ENCODE results near the gene UBXN7.

Gene UBXN7

DNA sequence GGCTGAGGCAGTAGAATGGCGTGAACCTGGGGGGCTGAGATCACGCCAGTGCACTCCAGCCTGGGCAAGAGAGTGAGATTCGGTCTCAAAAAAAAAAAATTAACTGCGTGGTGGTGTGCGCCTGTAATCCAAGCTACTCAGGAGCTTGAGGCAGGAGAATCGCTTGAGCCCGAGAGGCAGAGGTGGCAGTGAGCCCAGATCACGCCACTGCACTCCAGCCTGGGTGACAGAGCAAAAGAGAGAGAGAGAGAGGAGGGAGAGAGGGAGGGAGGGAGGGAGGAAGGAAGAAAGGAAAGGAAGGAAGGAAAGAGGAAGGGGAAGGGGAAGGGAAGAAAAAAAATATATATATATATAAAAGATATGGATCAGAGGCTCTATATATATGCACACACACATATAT lies 100.1 kb downstream of the UBXN7 start:
- no peak overlapping the region for H3K4me3 ChIP-seq (ENCODE audit: low read depth, low read length)
- TF ChIP-seq, protein P1, sequence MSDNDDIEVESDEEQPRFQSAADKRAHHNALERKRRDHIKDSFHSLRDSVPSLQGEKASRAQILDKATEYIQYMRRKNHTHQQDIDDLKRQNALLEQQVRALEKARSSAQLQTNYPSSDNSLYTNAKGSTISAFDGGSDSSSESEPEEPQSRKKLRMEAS (IDR thresholded peaks at IDR 0.05; ENCODE audit: low read depth, low read length): no peak
- TF ChIP-seq MYC (IDR thresholded peaks at IDR 0.05; ENCODE audit: low read depth, low read length): no peak
- TF ChIP-seq, protein P2, sequence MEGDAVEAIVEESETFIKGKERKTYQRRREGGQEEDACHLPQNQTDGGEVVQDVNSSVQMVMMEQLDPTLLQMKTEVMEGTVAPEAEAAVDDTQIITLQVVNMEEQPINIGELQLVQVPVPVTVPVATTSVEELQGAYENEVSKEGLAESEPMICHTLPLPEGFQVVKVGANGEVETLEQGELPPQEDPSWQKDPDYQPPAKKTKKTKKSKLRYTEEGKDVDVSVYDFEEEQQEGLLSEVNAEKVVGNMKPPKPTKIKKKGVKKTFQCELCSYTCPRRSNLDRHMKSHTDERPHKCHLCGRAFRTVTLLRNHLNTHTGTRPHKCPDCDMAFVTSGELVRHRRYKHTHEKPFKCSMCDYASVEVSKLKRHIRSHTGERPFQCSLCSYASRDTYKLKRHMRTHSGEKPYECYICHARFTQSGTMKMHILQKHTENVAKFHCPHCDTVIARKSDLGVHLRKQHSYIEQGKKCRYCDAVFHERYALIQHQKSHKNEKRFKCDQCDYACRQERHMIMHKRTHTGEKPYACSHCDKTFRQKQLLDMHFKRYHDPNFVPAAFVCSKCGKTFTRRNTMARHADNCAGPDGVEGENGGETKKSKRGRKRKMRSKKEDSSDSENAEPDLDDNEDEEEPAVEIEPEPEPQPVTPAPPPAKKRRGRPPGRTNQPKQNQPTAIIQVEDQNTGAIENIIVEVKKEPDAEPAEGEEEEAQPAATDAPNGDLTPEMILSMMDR (IDR thresholded peaks at IDR 0.05; ENCODE audit: low read depth, low read length): no peak
- TF ChIP-seq POLR2A (IDR thresholded peaks at IDR 0.05; ENCODE audit: extremely low read depth, insufficient read length): no peak
- no peak for DNase-seq (ENCODE audit: low read depth)

DNA sequence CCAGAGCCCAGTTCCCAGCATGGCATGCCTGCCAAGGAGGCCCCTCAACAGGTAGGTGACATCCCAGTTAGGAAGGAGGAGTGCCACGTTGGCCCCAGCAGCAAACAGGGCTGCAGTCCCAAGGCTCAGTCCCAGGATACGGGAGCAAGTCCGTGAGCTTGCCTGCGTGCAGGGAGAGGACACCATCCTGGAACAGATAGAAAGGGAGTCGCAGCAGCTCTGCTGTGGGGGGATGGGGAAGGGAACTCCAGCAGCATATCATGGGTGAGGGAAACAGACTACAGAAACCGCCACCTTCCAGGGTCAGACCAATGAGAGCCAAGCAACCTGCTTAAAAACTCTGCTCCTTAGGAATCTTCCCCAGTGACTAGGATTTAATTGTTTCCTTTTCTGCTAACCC lies 104.8 kb downstream of the UBXN7 start:
- no peak for TF ChIP-seq MYC (IDR thresholded peaks at IDR 0.05; ENCODE audit: low read depth, low read length)
- TF ChIP-seq, protein P1 (IDR thresholded peaks at IDR 0.05; ENCODE audit: low read depth, low read length): no peak
- TF ChIP-seq, protein P2 (IDR thresholded peaks at IDR 0.05; ENCODE audit: low read depth, low read length): no peak
- no peak for TF ChIP-seq POLR2A (IDR thresholded peaks at IDR 0.05; ENCODE audit: extremely low read depth, insufficient read length)
- no peak for DNase-seq (ENCODE audit: low read depth)
- no peak overlapping the region for H3K4me3 ChIP-seq (ENCODE audit: low read depth, low read length)

DNA sequence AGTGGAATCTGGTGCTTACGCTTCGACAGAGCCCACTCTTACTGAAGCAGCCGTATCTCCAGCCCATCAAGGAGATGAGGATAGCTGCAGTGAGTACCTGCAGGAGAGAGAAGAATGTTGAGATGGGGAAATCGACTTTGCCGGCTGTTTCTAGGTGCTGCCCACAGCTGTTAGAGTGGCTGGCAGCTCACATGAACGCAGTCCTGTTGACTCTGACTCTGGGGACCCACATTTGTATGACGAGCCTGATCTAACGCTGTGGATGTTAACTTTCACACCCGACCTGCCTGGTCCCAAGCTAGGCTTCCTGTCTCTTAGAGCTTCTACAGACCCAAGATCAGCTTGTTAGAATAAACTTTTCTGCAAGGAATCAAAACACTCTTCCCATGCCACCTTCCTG lies 105.3 kb downstream of the UBXN7 start:
- DNase-seq (ENCODE audit: low read depth): no peak
- H3K4me3 ChIP-seq (ENCODE audit: low read depth, low read length): no peak overlapping the region
- TF ChIP-seq POLR2A (IDR thresholded peaks at IDR 0.05; ENCODE audit: extremely low read depth, insufficient read length) (no peak), MYC (IDR thresholded peaks at IDR 0.05; ENCODE audit: low read depth, low read length) (no peak)
- TF ChIP-seq, protein P1 (IDR thresholded peaks at IDR 0.05; ENCODE audit: low read depth, low read length): no peak
- TF ChIP-seq, protein P2 (IDR thresholded peaks at IDR 0.05; ENCODE audit: low read depth, low read length): no peak

DNA sequence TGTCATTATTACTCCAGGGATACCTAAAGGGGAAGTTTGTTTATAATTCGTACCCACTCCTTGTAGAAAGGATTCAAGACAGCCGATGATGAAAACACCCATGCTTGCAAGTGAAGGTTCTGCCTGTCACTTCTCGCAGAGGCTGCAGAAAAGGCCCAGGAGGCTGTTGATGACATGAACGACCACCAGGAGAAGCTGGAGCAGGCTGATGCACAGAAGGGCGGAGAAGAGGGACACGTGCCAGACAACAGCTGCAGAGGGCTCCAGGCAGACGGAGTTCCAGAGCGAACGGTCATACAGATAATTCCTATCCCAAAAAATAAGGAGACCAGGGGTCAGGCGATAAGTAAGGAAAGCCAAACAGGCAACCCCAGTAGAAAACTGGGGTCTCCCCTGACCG lies 108.5 kb downstream of the UBXN7 start:
- TF ChIP-seq, protein P2 (IDR thresholded peaks at IDR 0.05; ENCODE audit: low read depth, low read length): peak; percentile 11
- no peak for TF ChIP-seq POLR2A (IDR thresholded peaks at IDR 0.05; ENCODE audit: extremely low read depth, insufficient read length)
- TF ChIP-seq MYC (IDR thresholded peaks at IDR 0.05; ENCODE audit: low read depth, low read length): no peak
- TF ChIP-seq, protein P1 (IDR thresholded peaks at IDR 0.05; ENCODE audit: low read depth, low read length): no peak
- peak; percentile 38 for DNase-seq (ENCODE audit: low read depth)
- no peak overlapping the region for H3K4me3 ChIP-seq (ENCODE audit: low read depth, low read length)

DNA sequence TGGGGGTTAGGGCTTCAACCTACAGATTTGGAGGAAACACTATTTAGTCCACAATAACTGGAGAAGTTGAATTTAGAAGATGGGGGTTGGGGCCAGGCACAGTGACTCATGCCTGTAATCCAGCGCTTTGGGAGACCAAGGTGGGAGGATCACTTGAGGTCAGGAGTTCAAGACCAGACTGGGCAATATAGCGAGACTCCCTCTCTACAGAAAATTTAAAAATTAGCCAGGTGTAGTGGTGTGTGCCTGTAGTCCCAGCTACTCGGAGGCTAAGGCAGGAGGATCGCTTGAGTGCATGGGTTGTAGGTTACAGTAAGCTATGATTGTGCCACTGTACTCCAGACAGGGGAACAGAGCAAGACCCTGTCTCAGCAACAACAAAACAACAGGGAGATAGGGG lies 109.2 kb downstream of the UBXN7 start:
- no peak overlapping the region for H3K4me3 ChIP-seq (ENCODE audit: low read depth, low read length)
- peak; percentile 34 for DNase-seq (ENCODE audit: low read depth)
- TF ChIP-seq, protein P1 (IDR thresholded peaks at IDR 0.05; ENCODE audit: low read depth, low read length): no peak
- TF ChIP-seq MYC (IDR thresholded peaks at IDR 0.05; ENCODE audit: low read depth, low read length) (no peak), POLR2A (IDR thresholded peaks at IDR 0.05; ENCODE audit: extremely low read depth, insufficient read length) (no peak)
- TF ChIP-seq, protein P2 (IDR thresholded peaks at IDR 0.05; ENCODE audit: low read depth, low read length): no peak

DNA sequence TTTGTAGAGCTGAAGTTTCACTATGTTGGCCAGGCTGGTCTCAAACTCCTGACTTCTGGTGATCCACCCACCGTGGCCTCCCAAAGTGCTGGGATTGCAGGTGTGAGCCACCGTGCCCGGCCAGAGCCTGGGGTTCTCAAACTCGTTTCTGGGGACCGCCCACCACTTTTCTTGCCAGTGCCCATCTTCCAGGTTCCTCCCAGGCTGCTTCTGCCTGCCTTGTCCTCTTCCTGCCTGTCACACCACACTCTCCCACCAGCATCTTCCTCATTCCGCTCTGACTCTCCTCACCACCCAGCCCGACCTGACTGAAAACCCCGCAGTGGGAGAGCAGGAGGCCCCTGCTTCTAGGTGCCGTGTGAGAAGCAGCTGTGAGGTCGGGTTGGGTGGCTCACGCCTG lies 111.1 kb downstream of the UBXN7 start:
- TF ChIP-seq POLR2A (IDR thresholded peaks at IDR 0.05; ENCODE audit: extremely low read depth, insufficient read length): no peak
- no peak for TF ChIP-seq MYC (IDR thresholded peaks at IDR 0.05; ENCODE audit: low read depth, low read length)
- TF ChIP-seq, protein P1 (IDR thresholded peaks at IDR 0.05; ENCODE audit: low read depth, low read length): no peak
- TF ChIP-seq, protein P2 (IDR thresholded peaks at IDR 0.05; ENCODE audit: low read depth, low read length): no peak
- no peak overlapping the region for H3K4me3 ChIP-seq (ENCODE audit: low read depth, low read length)
- peak; percentile 34 for DNase-seq (ENCODE audit: low read depth)
